Activated B cell treated with CpG ODN at 0.5 μM for 24 hours (primary cell): ENCODE data around the gene RAVER1. TPM values are rescaled to one million over a fixed set of nuclear protein-coding genes. Genes with fewer than 3 reads are reported as not detected.

Experiments
- ATAC-seq: fragments of 200-7000 bp; cut with Tn5 transposase; one replicate; pipeline ENCODE4 v1.10.0; 2021; ENCODE audit warnings: low read depth, mild to moderate bottlenecking, moderate library complexity
- CTCF ChIA-PET: fragments of 350-600 bp; sonication (Branson Sonifier 250); formaldehyde crosslinking; loops from one replicate; lab custom pipeline; 2021; ENCODE audit warnings: antibody characterized with exemption; lab: Charles Lee
- POLR2A ChIA-PET: fragments of 350-600 bp; sonication (Branson Sonifier 250); formaldehyde crosslinking; loops from one replicate; lab custom pipeline; 2021; ENCODE audit warnings: antibody characterized with exemption; lab: Charles Lee
- DNase-seq: peaks from one replicate; pipeline ENCODE4 v3.0.0; 2022
- H3K27ac Mint-ChIP-seq: one replicate; pipeline ENCODE4 v1.8.0; 2020; ENCODE audit warnings: mixed read lengths
- H3K27me3 Mint-ChIP-seq: one replicate; pipeline ENCODE4 v1.8.0; 2021; ENCODE audit warnings: mixed read lengths
- H3K36me3 Mint-ChIP-seq: one replicate; pipeline ENCODE4 v1.8.0; 2021; ENCODE audit warnings: low read depth, mixed read lengths
- H3K4me1 Mint-ChIP-seq: one replicate; pipeline ENCODE4 v1.8.0; 2021; ENCODE audit warnings: mixed read lengths
- H3K4me3 Mint-ChIP-seq: one replicate; pipeline ENCODE4 v1.8.0; 2020; ENCODE audit warnings: mild to moderate bottlenecking, mixed read lengths
- H3K9me3 Mint-ChIP-seq: one replicate; pipeline ENCODE4 v1.8.0; 2020; ENCODE audit warnings: mixed read lengths
- intact Hi-C: fragments of 100-400 bp; cut with micrococcal nuclease; formaldehyde crosslinking; loops from one replicate; pipeline ENCODE4 v1.15.1; 2024
- total RNA-seq: library from RNA; stranded (reverse); gene quantifications from 2 replicates; pipeline ENCODE4 v1.2.3, GENCODE V29; 2022
- TF ChIP-seq, protein P1 (sequence below): fragments of 200-600 bp; IDR thresholded peaks from one replicate; pipeline ENCODE4 v1.8.0; 2022; ENCODE audit warnings: antibody characterized with exemption, mild to moderate bottlenecking

The RAVER1 gene
- total RNA-seq, 1 donor from 2014 or later = 80.8 TPM

- Mint-ChIP-seq H3K4me3 (no peak overlapping the region), H3K27me3 (no peaks in the 10 kb centered on the region), H3K4me1 (no peaks in the 10 kb centered on the region), H3K9me3 (no peaks in the 10 kb centered on the region), H3K27ac (no peak overlapping the region), H3K36me3 (peaks cover 71% of the 10 kb centered on the region)
- POLR2A ChIA-PET = interaction anchor here (0.6 to 1.0 kb wide), 2 partner anchors 32 to 34 kb away, joined by 3 to 7 read pairs; partner anchors contain the start of gene ICAM5
- intact Hi-C loops = no loop called here
- TF ChIP-seq, protein P1, sequence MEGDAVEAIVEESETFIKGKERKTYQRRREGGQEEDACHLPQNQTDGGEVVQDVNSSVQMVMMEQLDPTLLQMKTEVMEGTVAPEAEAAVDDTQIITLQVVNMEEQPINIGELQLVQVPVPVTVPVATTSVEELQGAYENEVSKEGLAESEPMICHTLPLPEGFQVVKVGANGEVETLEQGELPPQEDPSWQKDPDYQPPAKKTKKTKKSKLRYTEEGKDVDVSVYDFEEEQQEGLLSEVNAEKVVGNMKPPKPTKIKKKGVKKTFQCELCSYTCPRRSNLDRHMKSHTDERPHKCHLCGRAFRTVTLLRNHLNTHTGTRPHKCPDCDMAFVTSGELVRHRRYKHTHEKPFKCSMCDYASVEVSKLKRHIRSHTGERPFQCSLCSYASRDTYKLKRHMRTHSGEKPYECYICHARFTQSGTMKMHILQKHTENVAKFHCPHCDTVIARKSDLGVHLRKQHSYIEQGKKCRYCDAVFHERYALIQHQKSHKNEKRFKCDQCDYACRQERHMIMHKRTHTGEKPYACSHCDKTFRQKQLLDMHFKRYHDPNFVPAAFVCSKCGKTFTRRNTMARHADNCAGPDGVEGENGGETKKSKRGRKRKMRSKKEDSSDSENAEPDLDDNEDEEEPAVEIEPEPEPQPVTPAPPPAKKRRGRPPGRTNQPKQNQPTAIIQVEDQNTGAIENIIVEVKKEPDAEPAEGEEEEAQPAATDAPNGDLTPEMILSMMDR = no peak
- CTCF ChIA-PET = no interaction called here
- DNase-seq = no peak
- no peak for ATAC-seq
These were observed 11.9 kb downstream of the RAVER1 start for GRCh38 chr19:10321417-10321797.

- CTCF ChIA-PET = no interaction called here
- Mint-ChIP-seq H3K36me3 (peaks cover 72% of the 10 kb centered on the region), H3K9me3 (no peaks in the 10 kb centered on the region), H3K4me1 (peaks cover 6% of the 10 kb centered on the region), H3K27ac (no peak overlapping the region), H3K27me3 (no peaks in the 10 kb centered on the region), H3K4me3 (no peak overlapping the region)
- intact Hi-C loops = no loop called here
- no peak for DNase-seq
- TF ChIP-seq, protein P1 = no peak
- no peak for ATAC-seq
- POLR2A ChIA-PET = interaction anchor here (0.6 to 1.0 kb wide), 2 partner anchors 31 to 34 kb away, joined by 3 to 7 read pairs; partner anchors contain the start of gene ICAM5
These were observed 12.5 kb downstream of the RAVER1 start for GRCh38 chr19:10320602-10321416.

DNA sequence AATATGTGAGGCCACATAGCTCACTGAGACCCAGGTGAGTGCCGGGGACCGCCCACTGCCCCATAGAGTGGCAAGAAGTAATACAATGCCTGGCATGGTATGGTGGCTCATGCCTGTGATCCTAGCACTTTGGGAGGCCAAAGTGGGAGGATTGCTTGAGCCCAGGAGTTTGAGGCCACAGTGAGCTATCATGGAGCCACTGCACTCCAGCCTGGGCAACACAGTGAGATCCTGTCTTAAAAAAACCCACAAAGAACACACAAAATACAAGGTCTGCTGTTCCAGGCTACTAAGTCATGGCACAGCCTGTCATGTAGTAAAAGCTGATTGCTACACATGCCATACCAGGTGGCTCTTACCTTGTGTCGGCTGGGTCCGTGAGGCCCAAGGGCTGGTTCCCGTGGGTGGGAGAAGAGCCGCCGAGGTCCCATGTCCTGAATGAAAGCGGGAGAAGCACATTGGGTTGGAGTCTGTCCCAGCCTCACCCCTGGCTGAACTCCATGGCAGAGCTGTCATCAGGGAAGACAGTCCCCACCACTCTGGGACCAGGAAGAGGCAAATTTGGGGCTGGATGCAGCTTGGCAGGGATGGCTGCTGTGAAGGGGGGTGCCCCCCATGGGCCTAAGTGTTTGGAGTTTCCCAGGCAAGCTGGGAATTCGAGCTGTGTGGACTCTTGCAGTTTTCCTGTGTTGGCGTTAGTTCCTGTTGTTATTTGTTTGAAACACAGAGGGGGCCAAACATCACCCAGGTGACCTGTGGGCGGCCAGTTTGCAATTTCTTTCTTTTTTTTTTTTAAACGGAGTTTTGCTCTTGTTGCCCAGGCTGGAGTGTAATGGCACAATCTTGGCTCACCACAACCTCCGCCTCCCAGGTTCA lies 14.3 kb downstream of the RAVER1 start:
- no peak overlapping the region for H3K4me3 Mint-ChIP-seq
- POLR2A ChIA-PET = interaction anchor here (0.6 kb wide), 1 partner anchor 22 kb away, joined by 3 read pairs; no protein-coding TSS in a partner anchor
- peaks cover 15% of the 10 kb centered on the region for H3K4me1 Mint-ChIP-seq
- intact Hi-C loops = no loop called here
- no peak for DNase-seq
- ATAC-seq = no peak
- CTCF ChIA-PET = no interaction called here
- H3K27me3 Mint-ChIP-seq = no peaks in the 10 kb centered on the region
- H3K36me3 Mint-ChIP-seq = peaks cover 65% of the 10 kb centered on the region
- H3K9me3 Mint-ChIP-seq = no peaks in the 10 kb centered on the region
- TF ChIP-seq, protein P1 = no peak
- no peak overlapping the region for H3K27ac Mint-ChIP-seq

GRCh38 chr19:10317857-10318462 lies 15.4 kb downstream of the RAVER1 start:
- TF ChIP-seq, protein P1 = no peak
- H3K27ac Mint-ChIP-seq = no peak overlapping the region
- ChIA-PET POLR2A (interaction anchor here (0.5 to 1.7 kb wide), 2 partner anchors 32 to 46 kb away, joined by 3 to 4 read pairs; no protein-coding TSS in a partner anchor), CTCF (no interaction called here)
- no peak for DNase-seq
- H3K4me3 Mint-ChIP-seq = no peak overlapping the region
- H3K9me3 Mint-ChIP-seq = no peaks in the 10 kb centered on the region
- H3K4me1 Mint-ChIP-seq = peaks cover 15% of the 10 kb centered on the region
- no peak for ATAC-seq
- H3K36me3 Mint-ChIP-seq = peaks cover 59% of the 10 kb centered on the region
- intact Hi-C loops = no loop called here
- H3K27me3 Mint-ChIP-seq = no peaks in the 10 kb centered on the region
